ENCODE data around the gene LGSN. TPM values are rescaled to one million over a fixed set of nuclear protein-coding genes. Genes with fewer than 3 reads are reported as not detected.
A peak's percentile ranks its signal among the peaks of the same experiment; 100 is the strongest.

Gene LGSN
- total RNA-seq, 2 donors from 2014 or later, result not detected

- no peak for DNase-seq (ENCODE audit: low spot score)
- Histone ChIP-seq H3K27ac (no peak overlapping the region), H3K4me3 (no peak overlapping the region), H3K4me1 (replicated peaks) (no peaks in the 10 kb centered on the region), H3K9me3 (no peaks in the 10 kb centered on the region), H3K27me3 (replicated peaks; ENCODE audit: insufficient read depth) (no peaks in the 10 kb centered on the region), H3K36me3 (no peaks in the 10 kb centered on the region)
- WGBS, result 57% methylated on average over 7 of the region's 7 CpGs
- intact Hi-C loops (cut with DNase I), result loop anchor here (5.0 to 10.0 kb wide), 2 partner anchors 242 to 410 kb away; no protein-coding TSS in a partner anchor
- no peak for TF ChIP-seq POLR2AphosphoS5 (IDR thresholded peaks at IDR 0.05)
- TF ChIP-seq, protein P1, sequence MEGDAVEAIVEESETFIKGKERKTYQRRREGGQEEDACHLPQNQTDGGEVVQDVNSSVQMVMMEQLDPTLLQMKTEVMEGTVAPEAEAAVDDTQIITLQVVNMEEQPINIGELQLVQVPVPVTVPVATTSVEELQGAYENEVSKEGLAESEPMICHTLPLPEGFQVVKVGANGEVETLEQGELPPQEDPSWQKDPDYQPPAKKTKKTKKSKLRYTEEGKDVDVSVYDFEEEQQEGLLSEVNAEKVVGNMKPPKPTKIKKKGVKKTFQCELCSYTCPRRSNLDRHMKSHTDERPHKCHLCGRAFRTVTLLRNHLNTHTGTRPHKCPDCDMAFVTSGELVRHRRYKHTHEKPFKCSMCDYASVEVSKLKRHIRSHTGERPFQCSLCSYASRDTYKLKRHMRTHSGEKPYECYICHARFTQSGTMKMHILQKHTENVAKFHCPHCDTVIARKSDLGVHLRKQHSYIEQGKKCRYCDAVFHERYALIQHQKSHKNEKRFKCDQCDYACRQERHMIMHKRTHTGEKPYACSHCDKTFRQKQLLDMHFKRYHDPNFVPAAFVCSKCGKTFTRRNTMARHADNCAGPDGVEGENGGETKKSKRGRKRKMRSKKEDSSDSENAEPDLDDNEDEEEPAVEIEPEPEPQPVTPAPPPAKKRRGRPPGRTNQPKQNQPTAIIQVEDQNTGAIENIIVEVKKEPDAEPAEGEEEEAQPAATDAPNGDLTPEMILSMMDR (IDR thresholded peaks at IDR 0.05), result peak in 3 of 4 experiments; percentile 31 to 53 (median 53)
Observed at GRCh38 chr6:63352544-63353285, 32.9 kb upstream of the LGSN start.

- Histone ChIP-seq H3K9me3 (no peaks in the 10 kb centered on the region), H3K27ac (no peak overlapping the region), H3K27me3 (replicated peaks; ENCODE audit: insufficient read depth) (no peaks in the 10 kb centered on the region), H3K36me3 (no peaks in the 10 kb centered on the region), H3K4me1 (replicated peaks) (no peaks in the 10 kb centered on the region), H3K4me3 (no peak overlapping the region)
- no peak for DNase-seq (ENCODE audit: low spot score)
- no peak for TF ChIP-seq POLR2AphosphoS5 (IDR thresholded peaks at IDR 0.05)
- TF ChIP-seq, protein P1 (IDR thresholded peaks at IDR 0.05), result peak in 3 of 4 experiments; percentile 8 to 59 (median 43)
- TF ChIP-seq POLR2A (IDR thresholded peaks at IDR 0.05), result no peak
- 65% methylated on average over 4 of the region's 4 CpGs for WGBS
- intact Hi-C loops (cut with DNase I), result loop anchor here (5.0 to 10.0 kb wide), 2 partner anchors 243 to 410 kb away; no protein-coding TSS in a partner anchor
Observed at GRCh38 chr6:63352069-63352543, 32.3 kb upstream of the LGSN start.

- intact Hi-C loops (cut with DNase I), result no loop called here
- Histone ChIP-seq H3K27ac (no peak overlapping the region), H3K27me3 (replicated peaks; ENCODE audit: insufficient read depth) (no peaks in the 10 kb centered on the region), H3K4me3 (no peak overlapping the region), H3K9me3 (no peaks in the 10 kb centered on the region), H3K36me3 (no peaks in the 10 kb centered on the region), H3K4me1 (replicated peaks) (no peaks in the 10 kb centered on the region)
- WGBS, result 61% methylated on average over 3 of the region's 3 CpGs
- DNase-seq (ENCODE audit: low spot score), result no peak
- TF ChIP-seq POLR2AphosphoS5 (IDR thresholded peaks at IDR 0.05) (no peak), POLR2A (IDR thresholded peaks at IDR 0.05) (no peak)
- TF ChIP-seq, protein P1 (IDR thresholded peaks at IDR 0.05), result no peak
Observed at GRCh38 chr6:63349401-63349800, 29.6 kb upstream of the LGSN start.

- WGBS, result 31% methylated on average over 3 of the region's 3 CpGs
- intact Hi-C loops (cut with DNase I), result no loop called here
- Histone ChIP-seq H3K36me3 (no peaks in the 10 kb centered on the region), H3K27ac (no peak overlapping the region), H3K4me1 (replicated peaks) (no peaks in the 10 kb centered on the region), H3K27me3 (replicated peaks; ENCODE audit: insufficient read depth) (no peaks in the 10 kb centered on the region), H3K9me3 (no peaks in the 10 kb centered on the region), H3K4me3 (no peak overlapping the region)
- no peak for DNase-seq (ENCODE audit: low spot score)
- TF ChIP-seq, protein P1 (IDR thresholded peaks at IDR 0.05), result no peak
- TF ChIP-seq POLR2AphosphoS5 (IDR thresholded peaks at IDR 0.05) (no peak), POLR2A (IDR thresholded peaks at IDR 0.05) (no peak)
Observed at GRCh38 chr6:63348836-63349235, 29.1 kb upstream of the LGSN start.

- 81% methylated on average over 2 of the region's 2 CpGs for WGBS
- Histone ChIP-seq H3K4me3 (no peak overlapping the region), H3K36me3 (no peaks in the 10 kb centered on the region), H3K4me1 (replicated peaks) (no peaks in the 10 kb centered on the region), H3K27me3 (replicated peaks; ENCODE audit: insufficient read depth) (no peaks in the 10 kb centered on the region), H3K9me3 (no peaks in the 10 kb centered on the region), H3K27ac (no peak overlapping the region)
- TF ChIP-seq POLR2A (IDR thresholded peaks at IDR 0.05) (no peak), POLR2AphosphoS5 (IDR thresholded peaks at IDR 0.05) (no peak)
- TF ChIP-seq, protein P1 (IDR thresholded peaks at IDR 0.05), result no peak
- DNase-seq (ENCODE audit: low spot score), result no peak
- intact Hi-C loops (cut with DNase I), result no loop called here
Observed at GRCh38 chr6:63347599-63347998, 27.8 kb upstream of the LGSN start.
